Spleen (tissue), 7 donors: ENCODE measurements around the gene PHLDB1.

Experiments
- CTCF ChIP-seq, 11 experiments: fragments of 200-600 bp in 7 of 11; fragments of 450-650 bp in 4 of 11; sonication (generic) in 4 of 11; IDR thresholded peaks in 8 of 11; conservative IDR thresholded peaks in 3 of 11; 1 replicate in 7 of 11; 2 replicates in 4 of 11; pipeline versions ENCODE4 v1.4.0 to v1.8.0; 2016 to 2021; ENCODE audit warnings: antibody characterized with exemption in 11 of 11, inconsistent platforms in 4 of 11, mild to moderate bottlenecking in 1 of 11
- POLR2A ChIP-seq, 3 donors: fragments of 450-650 bp; IDR thresholded peaks; one replicate each; pipeline ENCODE4 v1.5.1; 2017; ENCODE audit warnings: antibody characterized with exemption in 3 of 3, mild to moderate bottlenecking in 1 of 3
- POLR2AphosphoS5 ChIP-seq, 3 donors: sonication (generic); formaldehyde crosslinking; IDR thresholded peaks; one replicate each; pipeline ENCODE4 v1.5.1; 2017; ENCODE audit warnings: antibody characterized with exemption in 3 of 3
- donor health status: DM: no; HTN: no; CAD: no; lungs with moderate emphysema.
- donor health status: DM: no; HTN: no; CAD: no.
- donor health status: DM: no; HTN: no; CAD: no.

- TF ChIP-seq POLR2A (IDR thresholded peaks at IDR 0.05): no peak
- TF ChIP-seq CTCF (IDR thresholded peaks at IDR 0.05 in 8 of 11, conservative IDR thresholded peaks at IDR 0.05 in 3 of 11): no peak
- TF ChIP-seq POLR2AphosphoS5 (IDR thresholded peaks at IDR 0.05): no peak
Measured at GRCh38 chr11:118671254-118671653, 63.8 kb downstream of the PHLDB1 start.
